NT2/D1 (cell line): ENCODE measurements around the gene IGFALS.
A peak's percentile ranks its signal among the peaks of the same experiment; 100 is the strongest.

Experiments
- DNase-seq: peaks from one replicate; pipeline ENCODE4 v3.0.0-alpha.2; 2011; ENCODE audit warnings: low read depth, low spot score
- H3K27me3 ChIP-seq: 2 replicates; pipeline ENCODE4 v1.6.0; 2011; ENCODE audit warnings: mild to moderate bottlenecking; ENCODE audit not compliant: insufficient read length, insufficient read depth
- H3K36me3 ChIP-seq: 2 replicates; pipeline ENCODE4 v1.6.1; 2011; ENCODE audit warnings: mild to moderate bottlenecking, low read length, mixed read lengths; ENCODE audit not compliant: insufficient read depth, insufficient read length
- H3K4me1 ChIP-seq: 2 replicates; pipeline ENCODE4 v1.5.1; 2011; ENCODE audit not compliant: insufficient read depth, insufficient read length
- H3K4me3 ChIP-seq: 2 replicates; pipeline ENCODE4 v1.5.1; 2011; ENCODE audit warnings: low read depth; ENCODE audit not compliant: insufficient read length
- H3K9ac ChIP-seq: 2 replicates; pipeline ENCODE4 v1.6.0; 2011; ENCODE audit warnings: low read depth; ENCODE audit not compliant: insufficient read length
- H3K9me3 ChIP-seq: 2 replicates; pipeline ENCODE4 v1.5.1; 2011; ENCODE audit warnings: mild to moderate bottlenecking, low read length; ENCODE audit not compliant: insufficient read depth
- SUZ12 ChIP-seq: IDR thresholded peaks from 2 replicates; pipeline ENCODE4 v1.6.1; 2011; ENCODE audit not compliant: insufficient read length, insufficient read depth; ENCODE audit errors: extremely low read depth
- YY1 ChIP-seq: IDR thresholded peaks from 2 replicates; pipeline ENCODE4 v1.6.1; 2011; ENCODE audit not compliant: insufficient read length, insufficient read depth
- ZNF274 ChIP-seq: IDR thresholded peaks from 2 replicates; pipeline ENCODE4 v1.6.1; 2011; ENCODE audit warnings: mild to moderate bottlenecking, low read depth, low read length

The IGFALS gene

DNA sequence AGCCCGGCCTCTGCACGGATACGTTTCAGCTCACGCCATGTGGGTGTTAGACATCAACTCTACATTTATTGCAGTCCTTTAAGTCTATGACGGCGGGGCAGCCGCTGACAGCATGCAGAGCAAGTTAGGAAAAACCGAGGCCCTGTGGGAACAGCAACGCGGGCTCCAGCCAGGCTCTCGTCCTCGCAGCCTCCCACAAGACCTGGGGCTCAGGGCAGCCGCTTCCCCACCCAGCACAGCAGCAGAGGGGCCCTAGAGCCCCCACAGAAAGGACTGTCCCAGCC is 16.9 kb downstream of the IGFALS start:
- Histone ChIP-seq H3K36me3 (peaks cover 82% of the 10 kb centered on the region), H3K4me1 (peaks cover 30% of the 10 kb centered on the region), H3K9ac (no peak overlapping the region), H3K27me3 (no peaks in the 10 kb centered on the region), H3K9me3 (no peaks in the 10 kb centered on the region), H3K4me3 (no peak overlapping the region)
- TF ChIP-seq ZNF274 (no peak), SUZ12 (no peak), YY1 (no peak)
- no peak for DNase-seq

DNA sequence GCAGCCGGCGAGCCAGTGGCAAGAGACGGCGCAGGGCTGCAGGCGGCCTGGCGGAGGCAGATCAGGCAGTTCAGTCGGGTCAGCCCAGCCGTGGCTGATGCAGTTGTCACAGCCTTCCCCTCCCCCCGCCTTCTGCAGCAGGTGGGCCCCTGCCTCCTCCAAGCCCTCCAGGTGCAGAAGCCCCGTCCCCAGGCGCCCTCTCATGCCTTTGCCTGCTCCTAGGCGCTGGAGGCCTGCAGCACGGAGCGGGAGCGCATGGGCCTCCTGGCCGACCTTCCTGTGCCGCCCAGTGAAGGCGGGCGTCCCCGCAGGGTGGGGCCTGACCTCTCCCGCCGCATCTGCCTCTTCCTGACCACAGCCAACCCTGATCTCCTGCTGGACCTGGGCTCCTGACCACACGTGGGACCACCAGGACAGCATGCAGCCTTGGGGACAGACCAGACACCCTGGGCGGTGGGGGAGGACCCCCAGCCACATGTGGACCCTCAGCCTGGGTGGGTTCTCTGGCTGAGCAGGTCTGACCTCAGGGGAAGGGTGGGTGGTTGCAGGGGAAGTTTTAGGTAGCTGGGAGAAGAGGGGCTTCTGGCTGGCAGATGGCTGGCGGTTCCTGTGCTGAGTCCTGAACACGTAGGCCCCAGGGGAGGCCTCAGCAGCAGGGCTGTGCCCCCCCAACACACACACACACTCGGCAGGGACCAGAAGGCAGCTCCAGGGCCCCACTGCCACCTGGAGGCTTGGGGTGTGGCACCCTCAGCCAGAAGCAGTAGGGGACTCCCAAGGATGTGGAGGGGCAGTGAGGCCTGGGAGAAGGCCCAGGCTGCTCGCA is 17.4 kb downstream of the IGFALS start:
- no peaks in the 10 kb centered on the region for H3K27me3 ChIP-seq
- H3K4me1 ChIP-seq: peaks cover 25% of the 10 kb centered on the region
- peaks cover 82% of the 10 kb centered on the region for H3K36me3 ChIP-seq
- DNase-seq: no peak
- H3K4me3 ChIP-seq: no peak overlapping the region
- TF ChIP-seq ZNF274: no peak
- TF ChIP-seq SUZ12: no peak
- TF ChIP-seq YY1: no peak
- no peaks in the 10 kb centered on the region for H3K9me3 ChIP-seq
- no peak overlapping the region for H3K9ac ChIP-seq

DNA sequence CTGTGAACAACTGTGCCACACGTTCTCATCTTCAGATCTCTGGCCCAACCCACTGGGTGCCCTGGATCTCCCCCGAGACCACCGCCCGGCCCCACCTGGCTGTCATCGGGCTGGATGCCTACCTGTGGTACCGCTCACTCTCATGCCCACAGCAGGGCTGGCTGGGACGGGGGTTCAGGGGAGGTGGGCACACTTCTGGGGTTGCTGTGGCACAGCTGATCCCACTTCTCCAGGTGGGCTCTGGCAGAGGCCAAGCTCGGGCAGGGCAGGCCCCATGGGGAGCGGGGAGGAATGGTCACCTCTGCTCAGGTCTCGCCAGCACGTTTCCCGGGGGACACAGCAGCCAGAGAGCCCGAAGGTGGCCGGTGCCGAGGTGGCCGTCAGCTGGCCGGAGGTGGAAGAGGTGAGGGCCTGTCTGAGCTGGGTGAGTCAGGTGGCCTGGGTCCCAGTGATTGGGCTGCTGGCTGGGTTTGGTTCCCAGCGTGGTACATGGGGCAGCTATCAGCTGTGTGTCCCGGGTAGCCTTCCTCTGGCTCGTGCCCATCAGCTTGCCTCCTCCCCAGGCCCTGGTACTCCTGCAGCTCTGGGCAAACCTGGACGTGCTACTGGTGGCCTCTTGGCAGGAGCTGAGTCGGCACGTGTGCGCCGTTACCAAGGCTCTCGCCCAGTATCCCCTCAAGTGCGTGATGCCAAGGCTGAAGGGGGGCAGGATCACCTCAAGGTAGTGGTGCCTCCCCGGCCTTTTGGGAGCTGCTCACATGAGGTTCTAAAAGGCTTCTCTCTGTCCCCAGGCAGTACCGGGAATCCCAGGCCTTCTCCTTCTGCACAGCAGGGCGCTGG is 18.3 kb downstream of the IGFALS start:
- Histone ChIP-seq H3K36me3 (peaks cover 77% of the 10 kb centered on the region), H3K9me3 (no peaks in the 10 kb centered on the region), H3K9ac (peak overlapping the region; percentile 99), H3K4me1 (peaks cover 23% of the 10 kb centered on the region), H3K27me3 (no peaks in the 10 kb centered on the region), H3K4me3 (no peak overlapping the region)
- no peak for DNase-seq
- TF ChIP-seq ZNF274: no peak
- TF ChIP-seq SUZ12: no peak

DNA sequence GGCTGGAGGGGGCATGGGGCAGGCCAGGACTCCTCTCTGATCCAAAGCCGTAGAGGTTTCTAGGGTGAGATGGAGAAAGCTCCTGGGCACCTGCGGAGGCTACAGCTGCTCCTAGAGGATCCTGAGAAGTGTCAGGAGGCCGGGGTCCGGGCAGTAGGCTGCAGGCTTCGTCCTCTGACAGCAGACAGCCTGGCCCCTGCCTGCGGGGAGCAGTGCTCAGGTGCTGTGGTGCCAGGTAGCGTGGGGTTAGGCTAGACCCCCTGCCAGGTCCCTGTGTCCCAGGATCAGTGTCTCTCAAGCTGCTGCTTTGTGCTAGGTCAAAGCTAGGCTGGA is 19.1 kb downstream of the IGFALS start:
- Histone ChIP-seq H3K36me3 (peaks cover 77% of the 10 kb centered on the region), H3K27me3 (no peaks in the 10 kb centered on the region), H3K4me3 (peak overlapping the region; percentile 97), H3K9ac (peak overlapping the region; percentile 99), H3K4me1 (peaks cover 19% of the 10 kb centered on the region), H3K9me3 (no peaks in the 10 kb centered on the region)
- DNase-seq: no peak
- TF ChIP-seq SUZ12 (no peak), YY1 (no peak), ZNF274 (no peak)

GRCh38 chr16:1773703-1774447 is 19.6 kb downstream of the IGFALS start:
- H3K27me3 ChIP-seq: no peaks in the 10 kb centered on the region
- no peak for DNase-seq
- no peaks in the 10 kb centered on the region for H3K9me3 ChIP-seq
- H3K9ac ChIP-seq: peak overlapping the region; percentile 99
- peaks cover 22% of the 10 kb centered on the region for H3K4me1 ChIP-seq
- no peak for TF ChIP-seq ZNF274
- no peak for TF ChIP-seq SUZ12
- no peak for TF ChIP-seq YY1
- H3K4me3 ChIP-seq: peak overlapping the region; percentile 97
- peaks cover 77% of the 10 kb centered on the region for H3K36me3 ChIP-seq

DNA sequence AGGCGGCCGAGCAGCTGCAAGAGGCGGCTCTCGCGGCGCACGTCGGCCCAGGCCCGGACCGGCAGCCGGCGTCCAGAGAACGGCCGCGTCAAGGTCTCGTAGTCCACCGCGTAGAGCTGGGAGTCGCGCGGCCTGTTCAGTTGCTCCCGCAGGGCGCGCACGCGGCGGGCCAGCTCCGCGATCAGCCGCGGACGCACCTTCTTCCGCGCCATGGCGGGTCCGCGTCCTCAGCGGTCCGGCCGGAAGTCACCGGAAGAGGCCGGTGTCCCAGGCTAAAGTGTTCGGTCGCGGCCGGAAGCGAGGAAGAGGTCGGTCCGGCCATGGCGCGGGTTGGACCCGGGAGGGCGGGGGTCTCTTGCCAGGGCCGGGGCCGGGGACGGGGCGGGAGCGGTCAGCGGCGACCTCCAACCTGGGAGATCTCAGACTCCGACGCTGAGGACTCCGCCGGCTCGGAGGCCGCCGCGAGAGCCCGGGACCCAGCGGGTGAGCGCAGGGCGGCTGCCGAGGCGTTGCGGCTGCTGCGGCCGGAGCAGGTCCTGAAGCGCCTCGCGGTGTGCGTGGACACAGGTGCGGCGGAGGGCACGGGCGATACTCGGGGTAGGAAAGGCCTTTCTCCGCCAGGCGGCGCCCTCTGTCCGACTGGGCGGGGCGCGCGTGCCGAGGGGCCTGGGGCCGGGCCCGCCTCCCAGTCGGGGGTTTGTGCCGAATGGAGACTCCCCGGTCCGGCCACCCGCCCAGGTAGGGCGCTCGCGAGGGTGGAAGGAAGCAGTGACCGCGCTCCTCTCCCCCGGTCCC is 20.4 kb downstream of the IGFALS start, which contains the start of gene MRPS34:
Gene MRPS34, minus strand, starts transcription at position 227 of the 795 bp plus-strand sequence. Its CDS starts 15 bp downstream, at position 212.
- Histone ChIP-seq H3K36me3 (peaks cover 77% of the 10 kb centered on the region), H3K4me1 (peaks cover 18% of the 10 kb centered on the region), H3K27me3 (no peaks in the 10 kb centered on the region), H3K9me3 (no peaks in the 10 kb centered on the region), H3K4me3 (peak within 1 kb of the TSS; percentile 97), H3K9ac (peak within 1 kb of the TSS; percentile 99)
- TF ChIP-seq ZNF274: no peak
- TF ChIP-seq YY1: peak; percentile 61
- DNase-seq: peak; percentile 82

DNA sequence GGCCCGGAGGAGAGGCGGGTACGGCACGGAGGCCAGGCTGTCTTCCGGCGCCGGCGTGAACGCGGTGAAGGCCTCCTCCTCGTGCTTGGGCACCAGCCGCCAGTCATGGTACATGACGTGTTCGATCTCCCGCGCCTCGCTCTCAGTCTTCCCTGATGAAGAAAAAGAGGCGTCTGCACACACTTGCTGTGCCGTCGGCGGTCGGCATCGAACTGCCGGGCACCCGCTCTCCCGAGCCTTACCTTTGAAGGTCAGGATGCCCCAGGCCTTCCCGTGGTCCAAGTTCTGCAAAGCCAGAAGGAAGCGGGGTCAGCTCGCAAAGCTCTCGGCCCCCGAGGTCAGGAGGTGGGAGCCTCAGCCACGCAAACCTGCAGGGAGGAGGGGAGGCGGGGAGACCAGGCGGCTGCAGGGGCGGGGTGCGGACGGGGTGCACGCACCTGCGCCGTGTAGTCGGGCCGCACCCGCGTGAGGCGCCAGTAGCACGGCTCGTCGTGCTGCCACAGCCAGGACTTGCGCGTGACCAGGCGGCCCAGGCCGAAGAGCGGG is 21.1 kb downstream of the IGFALS start, which contains the start of gene EME2:
Gene EME2, plus strand, starts transcription at position 449 of the 546 bp plus-strand sequence. CDS start 418 bp downstream, outside the sequence.
- no peaks in the 10 kb centered on the region for H3K9me3 ChIP-seq
- peaks cover 17% of the 10 kb centered on the region for H3K4me1 ChIP-seq
- no peak for DNase-seq
- peaks cover 77% of the 10 kb centered on the region for H3K36me3 ChIP-seq
- peak within 1 kb of the TSS; percentile 97 for H3K4me3 ChIP-seq
- H3K9ac ChIP-seq: peak within 1 kb of the TSS; percentile 99
- H3K27me3 ChIP-seq: no peaks in the 10 kb centered on the region
- TF ChIP-seq SUZ12: no peak
- TF ChIP-seq YY1: no peak
- TF ChIP-seq ZNF274: no peak
